ENCODE measurements around the gene OSBPL6.
"Not testable (repeated sequence)": the region's sequence is repeated elsewhere in the genome, so short reads cannot be mapped to it uniquely, and the experiment has no call there.

Gene OSBPL6

GRCh38 chr2:178198441-178198840 is 4.1 kb downstream of the OSBPL6 start:
- DNase-seq (ENCODE audit: low read depth, low spot score) = not testable (repeated sequence)

- no peak for DNase-seq (ENCODE audit: low read depth, low spot score)
These were observed 5.0 kb downstream of the OSBPL6 start for GRCh38 chr2:178199334-178199733.

- DNase-seq (ENCODE audit: low read depth, low spot score) = no peak
These were observed 6.0 kb downstream of the OSBPL6 start for GRCh38 chr2:178200331-178200730.

- no peak for DNase-seq (ENCODE audit: low read depth, low spot score)
These were observed 8.6 kb downstream of the OSBPL6 start for GRCh38 chr2:178202927-178203326.

GRCh38 chr2:178204977-178205376 is 10.7 kb downstream of the OSBPL6 start:
- no peak for DNase-seq (ENCODE audit: low read depth, low spot score)

GRCh38 chr2:178205853-178206521 is 11.7 kb downstream of the OSBPL6 start:
- DNase-seq (ENCODE audit: low read depth, low spot score) = no peak

- DNase-seq (ENCODE audit: low read depth, low spot score) = no peak
These were observed 14.0 kb downstream of the OSBPL6 start for GRCh38 chr2:178208336-178208735.

GRCh38 chr2:178208817-178209216 is 14.5 kb downstream of the OSBPL6 start:
- no peak for DNase-seq (ENCODE audit: low read depth, low spot score)

- no peak for DNase-seq (ENCODE audit: low read depth, low spot score)
These were observed 17.1 kb downstream of the OSBPL6 start for GRCh38 chr2:178211460-178211859.

- no peak for DNase-seq (ENCODE audit: low read depth, low spot score)
These were observed 17.6 kb downstream of the OSBPL6 start for GRCh38 chr2:178211943-178212342.

GRCh38 chr2:178213991-178214390 is 19.7 kb downstream of the OSBPL6 start:
- DNase-seq (ENCODE audit: low read depth, low spot score) = no peak

- no peak for DNase-seq (ENCODE audit: low read depth, low spot score)
These were observed 24.9 kb downstream of the OSBPL6 start for GRCh38 chr2:178219247-178219646.

GRCh38 chr2:178220814-178221213 is 26.5 kb downstream of the OSBPL6 start:
- no peak for DNase-seq (ENCODE audit: low read depth, low spot score)

- DNase-seq (ENCODE audit: low read depth, low spot score) = no peak
These were observed 27.2 kb downstream of the OSBPL6 start for GRCh38 chr2:178221556-178221955.

GRCh38 chr2:178223806-178224205 is 29.5 kb downstream of the OSBPL6 start:
- DNase-seq (ENCODE audit: low read depth, low spot score) = no peak

GRCh38 chr2:178225006-178225805 is 30.9 kb downstream of the OSBPL6 start:
- no peak for DNase-seq (ENCODE audit: low read depth, low spot score)

GRCh38 chr2:178227187-178227586 is 32.9 kb downstream of the OSBPL6 start:
- no peak for DNase-seq (ENCODE audit: low read depth, low spot score)

- DNase-seq (ENCODE audit: low read depth, low spot score) = no peak
These were observed 35.6 kb downstream of the OSBPL6 start for GRCh38 chr2:178229927-178230326.

- DNase-seq (ENCODE audit: low read depth, low spot score) = no peak
These were observed 36.1 kb downstream of the OSBPL6 start for GRCh38 chr2:178230396-178230795.

- no peak for DNase-seq (ENCODE audit: low read depth, low spot score)
These were observed 39.1 kb downstream of the OSBPL6 start for GRCh38 chr2:178233428-178233827.

GRCh38 chr2:178234648-178235047 is 40.3 kb downstream of the OSBPL6 start:
- no peak for DNase-seq (ENCODE audit: low read depth, low spot score)

GRCh38 chr2:178237488-178238153 is 43.3 kb downstream of the OSBPL6 start:
- no peak for DNase-seq (ENCODE audit: low read depth, low spot score)

GRCh38 chr2:178238154-178238521 is 43.8 kb downstream of the OSBPL6 start:
- no peak for DNase-seq (ENCODE audit: low read depth, low spot score)

Data from brain pericyte (primary cell).